ENCODE results near the gene TBC1D9. TPM values are rescaled to one million over a fixed set of nuclear protein-coding genes. Genes with fewer than 3 reads are reported as not detected.

The TBC1D9 gene
- total RNA-seq, 1 experiment from 2014 or later = 9.5 TPM

GRCh38 chr4:140688711-140689598, 67.2 kb downstream of the TBC1D9 start:
- H3K27me3 ChIP-seq (ENCODE audit: insufficient read depth, low read length) = no peaks in the 10 kb centered on the region
- DNase-seq (ENCODE audit: low read depth, low spot score) = no peak
- CTCF ChIA-PET = no interaction called here
- H4K20me1 ChIP-seq (ENCODE audit: insufficient read depth) = no peaks in the 10 kb centered on the region
- intact Hi-C loops (cut with micrococcal nuclease) = no loop called here
- no peak overlapping the region for H3K4me3 ChIP-seq (replicated peaks in 1 of 2; ENCODE audit: low read depth in 1 of 2, low read length in 2 of 2)
- no peaks in the 10 kb centered on the region for H3K4me1 ChIP-seq (ENCODE audit: control insufficient read depth in 1 of 2, insufficient read depth in 2 of 2, low read length in 2 of 2)
- no TSS peak for BruUV-seq (replicated peaks)
- H2AFZ ChIP-seq (ENCODE audit: low read depth, low read length, poor library complexity, severe bottlenecking) = no peak overlapping the region
- H3K9me3 ChIP-seq (ENCODE audit: control insufficient read depth in 1 of 2, insufficient read depth in 1 of 2, low read depth in 1 of 2, low read length in 2 of 2) = no peaks in the 10 kb centered on the region
- no peak for ATAC-seq
- H3K36me3 ChIP-seq (ENCODE audit: control insufficient read depth in 1 of 2, insufficient read depth in 2 of 2, low read length in 2 of 2) = no peaks in the 10 kb centered on the region
- H3K9me2 ChIP-seq (ENCODE audit: insufficient read depth) = no peaks in the 10 kb centered on the region
- POLR2A ChIA-PET = no interaction called here
- H3K4me2 ChIP-seq (ENCODE audit: low read length) = no peak overlapping the region
- TF ChIP-seq EGR1 (IDR thresholded peaks at IDR 0.05; ENCODE audit: low read depth) (no peak), TCF7L2 (IDR thresholded peaks at IDR 0.05; ENCODE audit: borderline replicate concordance, extremely low read depth, insufficient read depth, insufficient read length) (no peak), SRF (IDR thresholded peaks at IDR 0.05; ENCODE audit: low read depth) (no peak), CEBPB (IDR thresholded peaks at IDR 0.05; ENCODE audit: low read depth) (no peak), ZBTB33 (IDR thresholded peaks at IDR 0.05; ENCODE audit: extremely low read depth, insufficient replicate concordance, low read length) (no peak), EZH2phosphoT487 (IDR thresholded peaks at IDR 0.05; ENCODE audit: borderline replicate concordance) (no peak), EZH2 (IDR thresholded peaks at IDR 0.05) (no peak), RAD21 (IDR thresholded peaks at IDR 0.05; ENCODE audit: low read depth) (no peak), ATF3 (IDR thresholded peaks at IDR 0.05) (no peak), SP1 (IDR thresholded peaks at IDR 0.05; ENCODE audit: low read depth) (no peak), ELF1 (IDR thresholded peaks at IDR 0.05; ENCODE audit: borderline replicate concordance, low read depth) (no peak), ZNF274 (IDR thresholded peaks at IDR 0.05; ENCODE audit: low read depth, low read length) (no peak), ZFX (IDR thresholded peaks at IDR 0.05) (no peak), CBX3 (IDR thresholded peaks at IDR 0.05; ENCODE audit: low read depth) (no peak), CTCF (IDR thresholded peaks at IDR 0.05 in 2 of 3, conservative IDR thresholded peaks at IDR 0.05 in 1 of 3; ENCODE audit: borderline replicate concordance in 1 of 3, insufficient read depth in 1 of 3, low read depth in 2 of 3, low read length in 2 of 3) (no peak), POLR2A (IDR thresholded peaks at IDR 0.05; ENCODE audit: borderline replicate concordance, extremely low read depth, insufficient read depth, insufficient read length) (no peak)
- RAD21 ChIA-PET (ENCODE audit: low non-redundant PET in 1 of 2, low total read pairs in 2 of 2, uncharacterized antibody in 2 of 2, unreplicated experiment in 2 of 2) = no interaction called here
- H3K9ac ChIP-seq (ENCODE audit: low read length) = no peak overlapping the region
- no peak overlapping the region for H3K27ac ChIP-seq (ENCODE audit: low read depth, low read length)
- no peaks in the 10 kb centered on the region for H3K79me2 ChIP-seq (ENCODE audit: insufficient read depth, low read length)
